ENCODE results near the gene RECQL5.

RECQL5 gene

GRCh38 chr17:75685499-75685898 lies 18.5 kb upstream of the RECQL5 start:
- DNase-seq = no peak

GRCh38 chr17:75684924-75685323 lies 18.0 kb upstream of the RECQL5 start:
- no peak for DNase-seq

- DNase-seq = no peak
Measured at GRCh38 chr17:75684249-75684648, 17.3 kb upstream of the RECQL5 start.

GRCh38 chr17:75683583-75683982 lies 16.6 kb upstream of the RECQL5 start:
- DNase-seq = no peak

GRCh38 chr17:75681289-75681688 lies 14.3 kb upstream of the RECQL5 start:
- DNase-seq = no peak

GRCh38 chr17:75680431-75680830 lies 13.5 kb upstream of the RECQL5 start:
- DNase-seq = no peak

GRCh38 chr17:75679706-75680211 lies 12.8 kb upstream of the RECQL5 start:
- DNase-seq = no peak

- DNase-seq = no peak
Measured at GRCh38 chr17:75676461-75676860, 9.5 kb upstream of the RECQL5 start.

- DNase-seq = no peak
Measured at GRCh38 chr17:75673487-75673886, 6.5 kb upstream of the RECQL5 start.

GRCh38 chr17:75672011-75672410 lies 5.1 kb upstream of the RECQL5 start:
- no peak for DNase-seq

GRCh38 chr17:75670868-75671267 lies 3.9 kb upstream of the RECQL5 start:
- no peak for DNase-seq

GRCh38 chr17:75668489-75668888 lies 1.5 kb upstream of the RECQL5 start:
- DNase-seq = no peak

- no peak for DNase-seq
Measured at GRCh38 chr17:75667825-75668224, 871 bp upstream of the RECQL5 start.

- DNase-seq = no peak
Measured at GRCh38 chr17:75665981-75666380, 973 bp downstream of the RECQL5 start.

GRCh38 chr17:75664099-75664549 lies 2.8 kb downstream of the RECQL5 start:
- DNase-seq = no peak

GRCh38 chr17:75662511-75662910 lies 4.4 kb downstream of the RECQL5 start:
- no peak for DNase-seq

GRCh38 chr17:75661531-75661930 lies 5.4 kb downstream of the RECQL5 start:
- no peak for DNase-seq

- no peak for DNase-seq
Measured at GRCh38 chr17:75658237-75658636, 8.7 kb downstream of the RECQL5 start.

- no peak for DNase-seq
Measured at GRCh38 chr17:75654176-75654575, 12.8 kb downstream of the RECQL5 start.

GRCh38 chr17:75652934-75653549 lies 13.9 kb downstream of the RECQL5 start:
- DNase-seq = no peak

GRCh38 chr17:75652341-75652740 lies 14.6 kb downstream of the RECQL5 start:
- DNase-seq = no peak

- DNase-seq = no peak
Measured at GRCh38 chr17:75650874-75651273, 16.1 kb downstream of the RECQL5 start.

GRCh38 chr17:75649687-75650086 lies 17.3 kb downstream of the RECQL5 start:
- no peak for DNase-seq

GRCh38 chr17:75647921-75648320 lies 19.0 kb downstream of the RECQL5 start:
- DNase-seq = no peak

GRCh38 chr17:75647061-75647460 lies 19.9 kb downstream of the RECQL5 start:
- no peak for DNase-seq

All from NCI-H187 treated with DMSO at 0.1 percent for 48 hours (cell line).